Gastroesophageal sphincter (tissue), 3 donors: Measurements from ENCODE around the gene KCTD10.

ENCODE experiments used
- CTCF ChIP-seq, 4 experiments: fragments of 200-600 bp in 2 of 4; fragments of 450-650 bp in 2 of 4; sonication (generic) in 1 of 4; IDR thresholded peaks; one replicate each; pipeline ENCODE4 v1.5.1; 2017 to 2019; ENCODE audit warnings: antibody characterized with exemption in 4 of 4, mild to moderate bottlenecking in 2 of 4, moderate library complexity in 2 of 4
- POLR2A ChIP-seq, 2 donors: fragments of 450-650 bp; IDR thresholded peaks; one replicate each; pipeline ENCODE4 v1.6.1; 2017; ENCODE audit warnings: antibody characterized with exemption in 2 of 2, mild to moderate bottlenecking in 2 of 2, moderate library complexity in 1 of 2
- POLR2AphosphoS5 ChIP-seq: sonication (generic); formaldehyde crosslinking; IDR thresholded peaks from one replicate; pipeline ENCODE4 v1.6.1; 2017; ENCODE audit warnings: antibody characterized with exemption

- TF ChIP-seq CTCF (IDR thresholded peaks at IDR 0.05) (no peak), POLR2A (IDR thresholded peaks at IDR 0.05) (no peak), POLR2AphosphoS5 (no peak)
Observed at GRCh38 chr12:109440851-109441490, 36.1 kb downstream of the KCTD10 start.
